Neural cell (in vitro differentiated cells): ENCODE measurements around the gene SLC3A2. TPM values are rescaled to one million over a fixed set of nuclear protein-coding genes. Genes with fewer than 3 reads are reported as not detected.

Experiments used
- H2AFZ ChIP-seq: fragments of 200-600, 300-800 bp; sonication (generic), shearing (Covaris generic); 2 replicates; pipeline ENCODE4 v1.6.0; 2014; ENCODE audit warnings: low read depth, mild to moderate bottlenecking, antibody characterized with exemption, low read length, moderate library complexity
- H3F3A ChIP-seq: fragments of 200-600 bp; shearing (Covaris generic); 2 replicates; pipeline ENCODE4 v1.6.1; 2016; ENCODE audit warnings: mild to moderate bottlenecking, moderate library complexity, mixed read lengths, antibody characterized with exemption, low read length; ENCODE audit not compliant: insufficient read depth, poor library complexity, severe bottlenecking
- H3K27ac ChIP-seq: fragments of 200-600, 300-800 bp; sonication (generic), shearing (Covaris generic); 2 replicates; pipeline ENCODE4 v1.5.1; 2014; ENCODE audit warnings: mild to moderate bottlenecking, low read length, moderate library complexity
- H3K27me3 ChIP-seq: fragments of 300-800, 200-600 bp; sonication (generic), shearing (Covaris generic); 2 replicates; pipeline ENCODE4 v1.6.0; 2014; ENCODE audit warnings: mild to moderate bottlenecking, low read depth, low read length, moderate library complexity; ENCODE audit not compliant: insufficient read depth
- H3K36me3 ChIP-seq: fragments of 300-800, 200-600 bp; sonication (generic), shearing (Covaris generic); 2 replicates; pipeline ENCODE4 v1.5.1; 2014; ENCODE audit warnings: mild to moderate bottlenecking, antibody characterized with exemption, low read length, moderate library complexity; ENCODE audit not compliant: insufficient read depth
- H3K4me2 ChIP-seq: fragments of 300-800, 200-600 bp; sonication (generic), shearing (Covaris generic); 2 replicates; pipeline ENCODE4 v1.6.0; 2014; ENCODE audit warnings: mild to moderate bottlenecking, low read length
- H3K4me3 ChIP-seq: fragments of 300-800, 200-600 bp; sonication (generic), shearing (Covaris generic); 2 replicates; pipeline ENCODE4 v1.5.1; 2014; ENCODE audit warnings: mild to moderate bottlenecking, low read length, moderate library complexity
- H3K79me2 ChIP-seq: fragments of 200-600 bp; shearing (Covaris generic); replicated peaks from 2 replicates; pipeline ENCODE4 v1.6.0; 2014; ENCODE audit warnings: mild to moderate bottlenecking, low read length, moderate library complexity; ENCODE audit not compliant: insufficient read depth
- H3K9ac ChIP-seq: fragments of 300-800, 200-600 bp; sonication (generic), shearing (Covaris generic); 2 replicates; pipeline ENCODE4 v1.6.1; 2016; ENCODE audit warnings: mild to moderate bottlenecking, low read length, mixed read lengths
- H3K9me2 ChIP-seq: fragments of 200-600 bp; shearing (Covaris generic); 2 replicates; pipeline ENCODE4 v1.6.1; 2016; ENCODE audit warnings: mild to moderate bottlenecking, low read length, mixed read lengths; ENCODE audit not compliant: insufficient read depth
- H3K9me3 ChIP-seq: fragments of 200-600, 300-800 bp; sonication (generic), shearing (Covaris generic); 2 replicates; pipeline ENCODE4 v1.6.1; 2016; ENCODE audit warnings: mild to moderate bottlenecking, mixed run types, low read length, moderate library complexity, mixed read lengths
- H4K20me1 ChIP-seq: fragments of 200-600 bp; shearing (Covaris generic); 2 replicates; pipeline ENCODE4 v1.6.1; 2016; ENCODE audit warnings: mild to moderate bottlenecking, mixed run types; ENCODE audit not compliant: insufficient read depth
- CTCF ChIP-seq: fragments of 450-650 bp; IDR thresholded peaks from 2 replicates; pipeline ENCODE4 v1.5.1; 2014; ENCODE audit warnings: antibody characterized with exemption, mild to moderate bottlenecking, moderate library complexity; ENCODE audit not compliant: poor library complexity, severe bottlenecking
- EP300 ChIP-seq: fragments of 450-650 bp; conservative IDR thresholded peaks from 2 replicates; pipeline ENCODE4 v1.6.1; 2014; ENCODE audit warnings: antibody characterized with exemption, mild to moderate bottlenecking, moderate library complexity; ENCODE audit not compliant: poor library complexity, severe bottlenecking
- EZH2 ChIP-seq: fragments of 200-600, 300-800 bp; shearing (Covaris generic), sonication (generic); IDR thresholded peaks from 2 replicates; pipeline ENCODE4 v1.6.1; 2014; ENCODE audit warnings: antibody characterized with exemption, low read length, borderline replicate concordance, mild to moderate bottlenecking; ENCODE audit not compliant: insufficient read depth, poor library complexity, severe bottlenecking
- MXI1 ChIP-seq: fragments of 450-650 bp; conservative IDR thresholded peaks from 2 replicates; pipeline ENCODE4 v1.6.1; 2014; ENCODE audit warnings: antibody characterized with exemption, mild to moderate bottlenecking; ENCODE audit not compliant: poor library complexity, severe bottlenecking
- POLR2AphosphoS5 ChIP-seq: IDR thresholded peaks from 2 replicates; pipeline ENCODE4 v1.6.1; 2012
- RAD21 ChIP-seq: fragments of 450-650 bp; conservative IDR thresholded peaks from 2 replicates; pipeline ENCODE4 v1.6.1; 2014; ENCODE audit warnings: antibody characterized with exemption, mild to moderate bottlenecking, moderate library complexity
- REST ChIP-seq: IDR thresholded peaks from 2 replicates; pipeline ENCODE4 v1.6.1; 2012; ENCODE audit warnings: borderline replicate concordance
- SMC3 ChIP-seq: fragments of 450-650 bp; conservative IDR thresholded peaks from 2 replicates; pipeline ENCODE4 v1.6.1; 2014; ENCODE audit warnings: antibody characterized with exemption, mild to moderate bottlenecking, moderate library complexity; ENCODE audit not compliant: poor library complexity
- TAF1 ChIP-seq: IDR thresholded peaks from 2 replicates; pipeline ENCODE4 v1.6.1; 2012; ENCODE audit warnings: low read depth
- polyA plus RNA-seq: library from polyadenylated mRNA; depleted of rRNA; stranded (reverse); fragments of >200 nt; gene quantifications from 2 replicates; pipeline ENCODE4 v1.2.3, GENCODE V29; 2014

The SLC3A2 gene
- polyA plus RNA-seq, 1 donor from 2014 or later, result 176 TPM

GRCh38 chr11:62882431-62882749 is 1.7 kb downstream of the SLC3A2 start:
- Histone ChIP-seq H4K20me1 (no peaks in the 10 kb centered on the region), H3K9ac (peak overlapping the region; percentile 99), H3F3A (no peaks in the 10 kb centered on the region), H3K9me2 (no peaks in the 10 kb centered on the region), H3K9me3 (no peaks in the 10 kb centered on the region), H3K79me2 (peaks cover 51% of the 10 kb centered on the region), H3K27me3 (no peaks in the 10 kb centered on the region), H3K27ac (peak overlapping the region; percentile 99), H3K4me3 (peak overlapping the region; percentile 90), H2AFZ (no peak overlapping the region), H3K36me3 (peaks cover 16% of the 10 kb centered on the region), H3K4me2 (peak overlapping the region; percentile 82)
- TF ChIP-seq RAD21, result no peak
- TF ChIP-seq SMC3, result no peak
- no peak for TF ChIP-seq MXI1
- TF ChIP-seq POLR2AphosphoS5, result no peak
- TF ChIP-seq CTCF, result no peak
- no peak for TF ChIP-seq EP300
- no peak for TF ChIP-seq TAF1
- no peak for TF ChIP-seq EZH2
- TF ChIP-seq REST, result no peak

GRCh38 chr11:62882788-62883501 is 2.2 kb downstream of the SLC3A2 start:
- Histone ChIP-seq H3K4me3 (peak overlapping the region; percentile 90), H3K27ac (peak overlapping the region; percentile 99), H3K9me3 (no peaks in the 10 kb centered on the region), H3F3A (no peaks in the 10 kb centered on the region), H3K9ac (peak overlapping the region; percentile 99), H3K27me3 (no peaks in the 10 kb centered on the region), H2AFZ (no peak overlapping the region), H3K4me2 (peak overlapping the region; percentile 82), H4K20me1 (no peaks in the 10 kb centered on the region), H3K79me2 (peaks cover 51% of the 10 kb centered on the region), H3K36me3 (peaks cover 16% of the 10 kb centered on the region), H3K9me2 (no peaks in the 10 kb centered on the region)
- no peak for TF ChIP-seq CTCF
- TF ChIP-seq EP300, result no peak
- TF ChIP-seq MXI1, result no peak
- no peak for TF ChIP-seq RAD21
- no peak for TF ChIP-seq POLR2AphosphoS5
- no peak for TF ChIP-seq REST
- no peak for TF ChIP-seq SMC3
- no peak for TF ChIP-seq EZH2
- no peak for TF ChIP-seq TAF1
